Activated CD8-positive, alpha-beta memory T cell treated with anti-CD3 and anti-CD28 coated beads for 48 hours (primary cell): ENCODE data around the gene EXD2.
"Not testable (repeated sequence)": the region's sequence is repeated elsewhere in the genome, so short reads cannot be mapped to it uniquely, and the experiment has no call there.

Experiments
- DNase-seq, 3 experiments: peaks; one replicate each; pipeline ENCODE4 v3.0.0-alpha.2; 2020; ENCODE audit warnings: low read depth in 2 of 3, low spot score in 2 of 3

Gene EXD2

GRCh38 chr14:69199786-69200185 is 8.5 kb downstream of the EXD2 start:
- DNase-seq, result no peak

GRCh38 chr14:69204753-69205152 is 13.5 kb downstream of the EXD2 start:
- no peak for DNase-seq

- DNase-seq, result no peak
Observed at GRCh38 chr14:69207435-69208041, 16.2 kb downstream of the EXD2 start.

GRCh38 chr14:69208666-69209065 is 17.4 kb downstream of the EXD2 start:
- DNase-seq, result no peak

- no peak for DNase-seq
Observed at GRCh38 chr14:69214393-69214792, 23.1 kb downstream of the EXD2 start.

- DNase-seq, result not testable (repeated sequence)
Observed at GRCh38 chr14:69217663-69218062, 26.4 kb downstream of the EXD2 start.

GRCh38 chr14:69224946-69225345 is 33.6 kb downstream of the EXD2 start:
- DNase-seq, result no peak

GRCh38 chr14:69226178-69226577 is 34.9 kb downstream of the EXD2 start:
- DNase-seq, result no peak

- DNase-seq, result no peak
Observed at GRCh38 chr14:69226736-69227135, 35.4 kb downstream of the EXD2 start.

GRCh38 chr14:69231486-69231885 is 40.2 kb downstream of the EXD2 start:
- DNase-seq, result no peak

GRCh38 chr14:69232388-69232787 is 41.1 kb downstream of the EXD2 start:
- DNase-seq, result no peak

- no peak for DNase-seq
Observed at GRCh38 chr14:69234106-69234505, 42.8 kb downstream of the EXD2 start.

GRCh38 chr14:69235708-69236107 is 44.4 kb downstream of the EXD2 start:
- DNase-seq, result no peak

GRCh38 chr14:69237142-69237541 is 45.8 kb downstream of the EXD2 start:
- no peak for DNase-seq

GRCh38 chr14:69237584-69237983 is 46.3 kb downstream of the EXD2 start:
- DNase-seq, result no peak

GRCh38 chr14:69238883-69239282 is 47.6 kb downstream of the EXD2 start:
- DNase-seq, result no peak

GRCh38 chr14:69240527-69241173 is 49.4 kb downstream of the EXD2 start:
- no peak for DNase-seq

GRCh38 chr14:69241577-69241976 is 50.3 kb downstream of the EXD2 start:
- no peak for DNase-seq

GRCh38 chr14:69242311-69243224 is 51.3 kb downstream of the EXD2 start:
- no peak for DNase-seq

GRCh38 chr14:69244946-69245345 is 53.6 kb downstream of the EXD2 start:
- DNase-seq, result no peak

- DNase-seq, result no peak
Observed at GRCh38 chr14:69246331-69246730, 55.0 kb downstream of the EXD2 start.
